ENCODE measurements around the gene RHEX. TPM values are rescaled to one million over a fixed set of nuclear protein-coding genes. Genes with fewer than 3 reads are reported as not detected.

The RHEX gene
- total and polyA plus RNA-seq, 2 of the 13 experiments (the other 11 are each of a cell fraction or from before 2014, with no cell fraction given) = 1.4 to 2.7 TPM

DNA sequence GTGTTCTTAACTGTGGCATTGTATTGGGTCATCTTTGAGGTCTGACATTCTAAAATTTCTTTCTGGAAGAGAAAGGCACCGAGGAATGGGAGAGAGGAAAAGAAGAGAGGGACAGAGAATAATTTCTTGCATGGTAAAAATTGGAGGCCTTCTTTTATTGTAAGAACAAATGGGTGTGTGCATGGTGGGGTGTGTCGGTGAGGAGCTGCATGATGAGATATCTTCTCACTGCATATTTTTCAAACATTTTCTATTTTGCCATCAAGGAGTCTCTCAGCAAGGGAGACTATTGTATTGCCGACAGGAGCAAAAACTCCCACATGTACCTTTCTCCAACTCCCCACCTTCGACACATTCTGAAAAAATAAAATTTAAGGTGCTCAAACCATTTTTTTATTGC lies 22.8 kb upstream of the RHEX start:
- no peak for FAIRE-seq
- intact Hi-C loops (cut with micrococcal nuclease; ENCODE audit: unreplicated experiment) = loop anchor here (1.0 kb wide), 3 partner anchors 25 to 76 kb away; no protein-coding TSS in a partner anchor
- POLR2A ChIA-PET = interaction anchor here (1.5 to 2.1 kb wide), 2 partner anchors 25 to 76 kb away, joined by 4 to 5 read pairs; no protein-coding TSS in a partner anchor

More for the DNA sequence above, 22.8 kb upstream of the RHEX start:
- Histone ChIP-seq H2AFZ (ENCODE audit: low read length) (no peak overlapping the region), H3K79me2 (ENCODE audit: insufficient read depth, low read length) (no peaks in the 10 kb centered on the region), H3K36me3 (replicated peaks in 1 of 2; ENCODE audit: control insufficient read depth in 1 of 2, insufficient read depth in 2 of 2, low read length in 2 of 2) (no peaks in the 10 kb centered on the region), H3K4me2 (ENCODE audit: low read depth, low read length) (no peak overlapping the region), H3K27me3 (ENCODE audit: control insufficient read depth in 1 of 2, insufficient read depth in 2 of 2, low read length in 2 of 2) (peaks cover 0 to 17% of the 10 kb centered on the region in 2 experiments; a peak in 2 of 5 replicates), H4K20me1 (ENCODE audit: insufficient read depth, low read length) (no peaks in the 10 kb centered on the region), H3K9ac (ENCODE audit: insufficient read depth, low read depth, low read length) (no peak overlapping the region), H3K9me3 (ENCODE audit: low read length) (no peaks in the 10 kb centered on the region), H3K4me3 (replicated peaks in 1 of 3; ENCODE audit: insufficient read depth in 1 of 3, low read depth in 2 of 3, low read length in 3 of 3) (no peak overlapping the region), H3K4me1 (ENCODE audit: insufficient read depth, low read length) (peaks cover 20% of the 10 kb centered on the region), H3K27ac (ENCODE audit: extremely low read length, insufficient read depth, low read length) (no peak overlapping the region)
- 60% methylated on average over 4 of the region's 4 CpGs for WGBS (ENCODE audit: low lambda C conversion rate)
- ATAC-seq (no peak), DNase-seq (ENCODE audit: low spot score) (no peak)
- no TSS peak for BruUV-seq (replicated peaks)
- in situ Hi-C loops (cut with HindIII; ENCODE audit: extremely low pct_ligation_motif_present, low pct_unique_long_range_greater_than_20kb) = no loop called here
- TF ChIP-seq ZNF329 (CRISPR knock-in tag; IDR thresholded peaks at IDR 0.05; ENCODE audit: low read depth) (no peak), ZNF747 (CRISPR knock-in tag; IDR thresholded peaks at IDR 0.05; ENCODE audit: borderline replicate concordance) (no peak), ZNF550 (CRISPR knock-in tag; IDR thresholded peaks at IDR 0.05; ENCODE audit: borderline replicate concordance) (no peak), ZNF709 (CRISPR knock-in tag; IDR thresholded peaks at IDR 0.05) (no peak), MTA3 (CRISPR knock-in tag; IDR thresholded peaks at IDR 0.05) (no peak), FOSL2 (CRISPR knock-in tag; IDR thresholded peaks at IDR 0.05) (no peak), ZBTB38 (CRISPR knock-in tag; IDR thresholded peaks at IDR 0.05) (no peak), MAFG (CRISPR knock-in tag; IDR thresholded peaks at IDR 0.05) (no peak), ZNF224 (CRISPR knock-in tag; IDR thresholded peaks at IDR 0.05) (no peak), SOX6 (IDR thresholded peaks at IDR 0.05) (no peak), SOX6 (CRISPR knock-in tag; IDR thresholded peaks at IDR 0.05) (no peak), ETV6 (CRISPR knock-in tag; conservative IDR thresholded peaks at IDR 0.05) (no peak)
- TF ChIP-seq, protein P1, sequence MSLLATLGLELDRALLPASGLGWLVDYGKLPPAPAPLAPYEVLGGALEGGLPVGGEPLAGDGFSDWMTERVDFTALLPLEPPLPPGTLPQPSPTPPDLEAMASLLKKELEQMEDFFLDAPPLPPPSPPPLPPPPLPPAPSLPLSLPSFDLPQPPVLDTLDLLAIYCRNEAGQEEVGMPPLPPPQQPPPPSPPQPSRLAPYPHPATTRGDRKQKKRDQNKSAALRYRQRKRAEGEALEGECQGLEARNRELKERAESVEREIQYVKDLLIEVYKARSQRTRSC (CRISPR knock-in tag; IDR thresholded peaks at IDR 0.05; ENCODE audit: low read depth) = no peak
- TF ChIP-seq, protein P2, sequence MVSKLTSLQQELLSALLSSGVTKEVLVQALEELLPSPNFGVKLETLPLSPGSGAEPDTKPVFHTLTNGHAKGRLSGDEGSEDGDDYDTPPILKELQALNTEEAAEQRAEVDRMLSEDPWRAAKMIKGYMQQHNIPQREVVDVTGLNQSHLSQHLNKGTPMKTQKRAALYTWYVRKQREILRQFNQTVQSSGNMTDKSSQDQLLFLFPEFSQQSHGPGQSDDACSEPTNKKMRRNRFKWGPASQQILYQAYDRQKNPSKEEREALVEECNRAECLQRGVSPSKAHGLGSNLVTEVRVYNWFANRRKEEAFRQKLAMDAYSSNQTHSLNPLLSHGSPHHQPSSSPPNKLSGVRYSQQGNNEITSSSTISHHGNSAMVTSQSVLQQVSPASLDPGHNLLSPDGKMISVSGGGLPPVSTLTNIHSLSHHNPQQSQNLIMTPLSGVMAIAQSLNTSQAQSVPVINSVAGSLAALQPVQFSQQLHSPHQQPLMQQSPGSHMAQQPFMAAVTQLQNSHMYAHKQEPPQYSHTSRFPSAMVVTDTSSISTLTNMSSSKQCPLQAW (CRISPR knock-in tag; IDR thresholded peaks at IDR 0.05) = no peak
- TF ChIP-seq, protein P3, sequence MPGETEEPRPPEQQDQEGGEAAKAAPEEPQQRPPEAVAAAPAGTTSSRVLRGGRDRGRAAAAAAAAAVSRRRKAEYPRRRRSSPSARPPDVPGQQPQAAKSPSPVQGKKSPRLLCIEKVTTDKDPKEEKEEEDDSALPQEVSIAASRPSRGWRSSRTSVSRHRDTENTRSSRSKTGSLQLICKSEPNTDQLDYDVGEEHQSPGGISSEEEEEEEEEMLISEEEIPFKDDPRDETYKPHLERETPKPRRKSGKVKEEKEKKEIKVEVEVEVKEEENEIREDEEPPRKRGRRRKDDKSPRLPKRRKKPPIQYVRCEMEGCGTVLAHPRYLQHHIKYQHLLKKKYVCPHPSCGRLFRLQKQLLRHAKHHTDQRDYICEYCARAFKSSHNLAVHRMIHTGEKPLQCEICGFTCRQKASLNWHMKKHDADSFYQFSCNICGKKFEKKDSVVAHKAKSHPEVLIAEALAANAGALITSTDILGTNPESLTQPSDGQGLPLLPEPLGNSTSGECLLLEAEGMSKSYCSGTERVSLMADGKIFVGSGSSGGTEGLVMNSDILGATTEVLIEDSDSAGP (CRISPR knock-in tag; IDR thresholded peaks at IDR 0.05; ENCODE audit: borderline replicate concordance) = no peak
- TF ChIP-seq, protein P4, sequence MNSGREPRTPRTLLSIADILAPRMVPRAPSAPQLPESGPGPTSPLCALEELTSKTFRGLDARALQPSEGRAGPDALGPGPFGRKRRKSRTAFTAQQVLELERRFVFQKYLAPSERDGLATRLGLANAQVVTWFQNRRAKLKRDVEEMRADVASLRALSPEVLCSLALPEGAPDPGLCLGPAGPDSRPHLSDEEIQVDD (CRISPR knock-in tag; IDR thresholded peaks at IDR 0.05; ENCODE audit: borderline replicate concordance) = no peak
- CTCF ChIA-PET (ENCODE audit: low intra/inter-chr PET ratio, low total read pairs) = interaction anchor here (5.8 kb wide), 1 partner anchor 76 kb away, joined by 105 read pairs; no protein-coding TSS in a partner anchor

Data from HepG2 (cell line).